Measurements from ENCODE around the gene MECR. TPM values are rescaled to one million over a fixed set of nuclear protein-coding genes. Genes with fewer than 3 reads are reported as not detected.

MECR gene
- 9.5 and 15.2 TPM in 2 replicates for total RNA-seq

GRCh38 chr1:29230553-29231378 is at the start of gene MECR:
TSS of gene MECR (minus strand) at chr1:29230934. CDS start at chr1:29230906, 28 bp downstream.

GRCh38 chr1:29235955-29236711 is 5.4 kb upstream of the MECR start, which contains the start of gene PTPRU:
TSS of gene PTPRU (plus strand) at chr1:29236522. CDS start at chr1:29236645, 123 bp downstream.

GRCh38 chr1:29181413-29182225 is 49.1 kb downstream of the MECR start, which contains the start of gene SRSF4:
TSS of gene SRSF4 (minus strand) at chr1:29181900. CDS start at chr1:29181752, 148 bp downstream.

Other genes starting within 250 kb of the MECR start
- 0.26 and 0.33 TPM in 2 replicates for gene TMEM200B, start 107.0 kb downstream of the MECR start, total RNA-seq
- gene SRSF4, start 49.0 kb downstream of the MECR start, total RNA-seq = 33.3 and 38.1 TPM in 2 replicates
- 1.2 and 2.5 TPM in 2 replicates for gene PTPRU, start 5.6 kb upstream of the MECR start, total RNA-seq

Data from dermis lymphatic vessel endothelial cell (primary cell).